Nephron progenitor cell (in vitro differentiated cells): ENCODE data around the gene ZNF569.
"Not testable (repeated sequence)": the region's sequence is repeated elsewhere in the genome, so short reads cannot be mapped to it uniquely, and the experiment has no call there.

Experiments used
- DNase-seq: peaks from one replicate; pipeline ENCODE4 v3.0.0; 2021
- H3K27ac Mint-ChIP-seq: 2 replicates; pipeline ENCODE4 v1.8.0; 2021; ENCODE audit warnings: mild to moderate bottlenecking, moderate library complexity, mixed read lengths
- H3K27me3 Mint-ChIP-seq: 2 replicates; pipeline ENCODE4 v1.8.0; 2021; ENCODE audit warnings: mild to moderate bottlenecking, low read depth, mixed read lengths; ENCODE audit not compliant: poor library complexity
- H3K36me3 Mint-ChIP-seq: 2 replicates; pipeline ENCODE4 v1.8.0; 2021; ENCODE audit warnings: low read depth, mixed read lengths
- H3K4me1 Mint-ChIP-seq: 2 replicates; pipeline ENCODE4 v1.8.0; 2021; ENCODE audit warnings: mixed read lengths
- H3K4me3 Mint-ChIP-seq: 2 replicates; pipeline ENCODE4 v1.8.0; 2021; ENCODE audit warnings: mild to moderate bottlenecking, moderate library complexity, mixed read lengths
- H3K9me3 Mint-ChIP-seq: 2 replicates; pipeline ENCODE4 v1.8.0; 2021; ENCODE audit warnings: mild to moderate bottlenecking, moderate library complexity, mixed read lengths
- CTCF ChIP-seq: fragments of 200-600 bp; sonication (generic); IDR thresholded peaks from 2 replicates; pipeline ENCODE4 v1.5.0; 2021; ENCODE audit warnings: antibody characterized with exemption

ZNF569 gene

GRCh38 chr19:37413313-37414084 is 53.7 kb downstream of the ZNF569 start:
- no peaks in the 10 kb centered on the region for H3K4me1 Mint-ChIP-seq
- H3K36me3 Mint-ChIP-seq = peaks cover 81% of the 10 kb centered on the region
- peaks cover 99% of the 10 kb centered on the region for H3K9me3 Mint-ChIP-seq
- no peak overlapping the region for H3K4me3 Mint-ChIP-seq
- no peak overlapping the region for H3K27ac Mint-ChIP-seq
- no peak for TF ChIP-seq CTCF
- no peak for DNase-seq
- no peaks in the 10 kb centered on the region for H3K27me3 Mint-ChIP-seq

- H3K27me3 Mint-ChIP-seq = no peaks in the 10 kb centered on the region
- DNase-seq = no peak
- no peak overlapping the region for H3K27ac Mint-ChIP-seq
- H3K9me3 Mint-ChIP-seq = peaks cover 99% of the 10 kb centered on the region
- no peaks in the 10 kb centered on the region for H3K4me1 Mint-ChIP-seq
- TF ChIP-seq CTCF = no peak
- peaks cover 73% of the 10 kb centered on the region for H3K36me3 Mint-ChIP-seq
- H3K4me3 Mint-ChIP-seq = no peak overlapping the region
Observed at GRCh38 chr19:37412700-37413099, 54.5 kb downstream of the ZNF569 start.

- not testable (repeated sequence) for H3K4me1 Mint-ChIP-seq, H3K27me3 Mint-ChIP-seq, DNase-seq, H3K4me3 Mint-ChIP-seq, H3K27ac Mint-ChIP-seq
- H3K9me3 Mint-ChIP-seq = peaks cover 100% of the 10 kb centered on the region
- H3K36me3 Mint-ChIP-seq = peaks cover 16% of the 10 kb centered on the region
Observed at GRCh38 chr19:37406140-37406846, 61.0 kb downstream of the ZNF569 start.

GRCh38 chr19:37403403-37403802 is 63.8 kb downstream of the ZNF569 start:
- no peak overlapping the region for H3K4me3 Mint-ChIP-seq
- peaks cover 97% of the 10 kb centered on the region for H3K9me3 Mint-ChIP-seq
- peaks cover 8% of the 10 kb centered on the region for H3K36me3 Mint-ChIP-seq
- no peaks in the 10 kb centered on the region for H3K4me1 Mint-ChIP-seq
- H3K27me3 Mint-ChIP-seq = no peaks in the 10 kb centered on the region
- H3K27ac Mint-ChIP-seq = no peak overlapping the region
- no peak for DNase-seq
- no peak for TF ChIP-seq CTCF

- DNase-seq = no peak
- Mint-ChIP-seq H3K27me3 (no peaks in the 10 kb centered on the region), H3K4me1 (no peaks in the 10 kb centered on the region), H3K36me3 (peaks cover 8% of the 10 kb centered on the region), H3K9me3 (peaks cover 92% of the 10 kb centered on the region), H3K27ac (no peak overlapping the region), H3K4me3 (no peak overlapping the region)
- no peak for TF ChIP-seq CTCF
Observed at GRCh38 chr19:37401078-37401477, 66.2 kb downstream of the ZNF569 start.

- H3K4me1 Mint-ChIP-seq, H3K27me3 Mint-ChIP-seq, H3K4me3 Mint-ChIP-seq, H3K27ac Mint-ChIP-seq, DNase-seq: not testable (repeated sequence)
- peaks cover 75% of the 10 kb centered on the region for H3K36me3 Mint-ChIP-seq
- H3K9me3 Mint-ChIP-seq = peaks cover 94% of the 10 kb centered on the region
Observed at GRCh38 chr19:37391399-37391798, 75.8 kb downstream of the ZNF569 start.
